Breast epithelium (tissue), 4 donors: Measurements from ENCODE around the gene AIG1. TPM values are rescaled to one million over a fixed set of nuclear protein-coding genes. Genes with fewer than 3 reads are reported as not detected.
"Not testable (repeated sequence)": the region's sequence is repeated elsewhere in the genome, so short reads cannot be mapped to it uniquely, and the experiment has no call there.

Source experiments
- DNase-seq, 2 donors: peaks; one replicate each; pipeline ENCODE4 v3.0.0-alpha.2; 2019; ENCODE audit warnings: low spot score in 2 of 2
- H3K27ac ChIP-seq, 2 donors: fragments of 200-600 bp; sonication (generic) in 1 of 2; one replicate each; pipeline ENCODE4 v1.5.1; 2016 to 2019; ENCODE audit warnings: mild to moderate bottlenecking in 1 of 2
- H3K27me3 ChIP-seq, 2 donors: fragments of 200-600 bp; sonication (generic) in 1 of 2; one replicate each; pipeline versions ENCODE4 v1.5.1 to v1.6.0; 2017 to 2019; ENCODE audit warnings: control low read depth in 1 of 2, mild to moderate bottlenecking in 1 of 2
- H3K36me3 ChIP-seq: fragments of 200-600 bp; one replicate; pipeline ENCODE4 v1.5.1; 2019
- H3K4me1 ChIP-seq, 2 donors: fragments of 200-600 bp; sonication (generic); one replicate each; pipeline ENCODE4 v1.5.1; 2016 to 2019; ENCODE audit warnings: control low read depth in 1 of 2
- H3K4me3 ChIP-seq, 3 donors: fragments of 200-600 bp; sonication (generic); 1 replicate in 2 of 3; 2 replicates in 1 of 3; pipeline ENCODE4 v1.5.1; 2016 to 2019; ENCODE audit warnings: mild to moderate bottlenecking in 3 of 3, moderate library complexity in 2 of 3
- H3K9me3 ChIP-seq, 2 donors: fragments of 200-600 bp; sonication (generic) in 1 of 2; one replicate each; pipeline ENCODE4 v1.5.1; 2016 to 2019; ENCODE audit warnings: control low read depth in 1 of 2
- POLR2A ChIP-seq: fragments of 450-650 bp; IDR thresholded peaks from one replicate; pipeline ENCODE4 v1.6.1; 2016; ENCODE audit warnings: antibody characterized with exemption, mild to moderate bottlenecking, moderate library complexity
- POLR2AphosphoS5 ChIP-seq, 3 donors: sonication (generic); formaldehyde crosslinking; IDR thresholded peaks; one replicate each; pipeline ENCODE4 v1.6.1; 2017; ENCODE audit warnings: antibody characterized with exemption in 3 of 3
- intact Hi-C: fragments of 100-400 bp; cut with DNase I; formaldehyde crosslinking; loops from one replicate; pipeline ENCODE4 v1.15.1; 2023; ENCODE audit warnings: low total_unique reads
- total RNA-seq, 3 donors: library from RNA; depleted of rRNA; stranded (reverse); fragments of >200 nt; gene quantifications; one replicate each; pipeline ENCODE4 v1.1.0, GENCODE V29; 2016
- TF ChIP-seq, protein P1 (sequence below), 3 donors: fragments of 450-650 bp; IDR thresholded peaks; one replicate each; pipeline ENCODE4 v1.5.1; 2016 to 2017; ENCODE audit warnings: antibody characterized with exemption in 3 of 3, mild to moderate bottlenecking in 3 of 3, moderate library complexity in 3 of 3

The AIG1 gene
- total RNA-seq, 3 donors from 2014 or later = 43.0 to 53.6 (median 44.2) TPM

GRCh38 chr6:143241111-143241510, 180.4 kb downstream of the AIG1 start:
- no peaks in the 10 kb centered on the region for H3K27me3 ChIP-seq
- no peak overlapping the region for H3K27ac ChIP-seq
- no peak overlapping the region for H3K4me3 ChIP-seq
- TF ChIP-seq POLR2A (no peak), POLR2AphosphoS5 (IDR thresholded peaks at IDR 0.05) (no peak)
- TF ChIP-seq, protein P1, sequence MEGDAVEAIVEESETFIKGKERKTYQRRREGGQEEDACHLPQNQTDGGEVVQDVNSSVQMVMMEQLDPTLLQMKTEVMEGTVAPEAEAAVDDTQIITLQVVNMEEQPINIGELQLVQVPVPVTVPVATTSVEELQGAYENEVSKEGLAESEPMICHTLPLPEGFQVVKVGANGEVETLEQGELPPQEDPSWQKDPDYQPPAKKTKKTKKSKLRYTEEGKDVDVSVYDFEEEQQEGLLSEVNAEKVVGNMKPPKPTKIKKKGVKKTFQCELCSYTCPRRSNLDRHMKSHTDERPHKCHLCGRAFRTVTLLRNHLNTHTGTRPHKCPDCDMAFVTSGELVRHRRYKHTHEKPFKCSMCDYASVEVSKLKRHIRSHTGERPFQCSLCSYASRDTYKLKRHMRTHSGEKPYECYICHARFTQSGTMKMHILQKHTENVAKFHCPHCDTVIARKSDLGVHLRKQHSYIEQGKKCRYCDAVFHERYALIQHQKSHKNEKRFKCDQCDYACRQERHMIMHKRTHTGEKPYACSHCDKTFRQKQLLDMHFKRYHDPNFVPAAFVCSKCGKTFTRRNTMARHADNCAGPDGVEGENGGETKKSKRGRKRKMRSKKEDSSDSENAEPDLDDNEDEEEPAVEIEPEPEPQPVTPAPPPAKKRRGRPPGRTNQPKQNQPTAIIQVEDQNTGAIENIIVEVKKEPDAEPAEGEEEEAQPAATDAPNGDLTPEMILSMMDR (IDR thresholded peaks at IDR 0.05) = no peak
- H3K9me3 ChIP-seq = no peaks in the 10 kb centered on the region
- H3K36me3 ChIP-seq = no peaks in the 10 kb centered on the region
- DNase-seq = no peak
- H3K4me1 ChIP-seq = no peaks in the 10 kb centered on the region
- intact Hi-C loops = no loop called here

- H3K27me3 ChIP-seq = no peaks in the 10 kb centered on the region
- H3K27ac ChIP-seq = no peak overlapping the region
- no peak for DNase-seq
- no peaks in the 10 kb centered on the region for H3K4me1 ChIP-seq
- H3K9me3 ChIP-seq = no peaks in the 10 kb centered on the region
- intact Hi-C loops = no loop called here
- H3K36me3 ChIP-seq = no peaks in the 10 kb centered on the region
- H3K4me3 ChIP-seq = no peak overlapping the region
- TF ChIP-seq, protein P1 (IDR thresholded peaks at IDR 0.05) = no peak
- no peak for TF ChIP-seq POLR2AphosphoS5 (IDR thresholded peaks at IDR 0.05)
- TF ChIP-seq POLR2A = no peak
These were observed 181.2 kb downstream of the AIG1 start for GRCh38 chr6:143241911-143242310.

- Histone ChIP-seq H3K9me3 (no peaks in the 10 kb centered on the region), H3K27ac (no peak overlapping the region), H3K27me3 (no peaks in the 10 kb centered on the region), H3K36me3 (no peaks in the 10 kb centered on the region), H3K4me1 (no peaks in the 10 kb centered on the region), H3K4me3 (no peak overlapping the region)
- no peak for DNase-seq
- intact Hi-C loops = no loop called here
- TF ChIP-seq POLR2A (no peak), POLR2AphosphoS5 (IDR thresholded peaks at IDR 0.05) (no peak)
- TF ChIP-seq, protein P1 (IDR thresholded peaks at IDR 0.05) = no peak
These were observed 183.1 kb downstream of the AIG1 start for GRCh38 chr6:143243786-143244185.

GRCh38 chr6:143245656-143246055, 185.0 kb downstream of the AIG1 start:
- Histone ChIP-seq H3K9me3 (no peaks in the 10 kb centered on the region), H3K27me3 (no peaks in the 10 kb centered on the region), H3K4me1 (no peaks in the 10 kb centered on the region), H3K27ac (no peak overlapping the region), H3K4me3 (no peak overlapping the region), H3K36me3 (no peaks in the 10 kb centered on the region)
- intact Hi-C loops = no loop called here
- TF ChIP-seq POLR2AphosphoS5 (IDR thresholded peaks at IDR 0.05) (no peak), POLR2A (no peak)
- TF ChIP-seq, protein P1 (IDR thresholded peaks at IDR 0.05) = no peak
- no peak for DNase-seq

DNA sequence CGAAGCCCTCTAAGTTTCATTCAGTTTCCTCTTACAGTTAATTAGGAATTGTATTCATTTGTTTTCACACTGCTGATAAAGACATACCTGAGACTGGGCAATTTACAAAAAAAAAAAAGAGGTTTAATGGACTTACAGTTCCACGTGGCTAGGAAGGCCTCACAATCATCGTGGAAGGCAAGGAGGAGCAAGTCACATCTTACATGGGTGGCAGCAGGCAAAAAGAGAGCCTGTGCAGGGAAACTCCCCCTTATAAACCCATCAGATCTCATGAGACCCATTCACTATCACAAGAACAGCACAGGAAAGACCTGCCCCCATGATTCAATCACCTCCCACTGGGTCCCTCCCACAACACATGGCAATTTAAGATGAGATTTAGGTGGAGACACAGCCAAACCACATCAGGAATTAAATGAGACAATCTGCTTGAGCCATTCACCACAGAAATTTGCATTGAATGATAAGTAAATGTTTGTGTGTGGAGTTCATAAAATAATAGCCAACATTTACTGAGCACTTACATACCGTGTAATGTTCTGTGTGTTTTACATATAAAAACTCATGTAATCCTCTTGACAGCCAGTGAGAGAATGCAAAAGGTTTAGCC, 185.6 kb downstream of the AIG1 start:
- H3K4me1 ChIP-seq, intact Hi-C loops, H3K9me3 ChIP-seq, H3K27ac ChIP-seq, DNase-seq, H3K36me3 ChIP-seq, H3K4me3 ChIP-seq, H3K27me3 ChIP-seq: not testable (repeated sequence)

GRCh38 chr6:143247586-143247985, 186.9 kb downstream of the AIG1 start:
- no peak for TF ChIP-seq POLR2A
- TF ChIP-seq, protein P1 (IDR thresholded peaks at IDR 0.05) = no peak
- no peak for TF ChIP-seq POLR2AphosphoS5 (IDR thresholded peaks at IDR 0.05)
- DNase-seq = no peak
- H3K4me1 ChIP-seq = no peaks in the 10 kb centered on the region
- intact Hi-C loops = no loop called here
- H3K36me3 ChIP-seq = no peaks in the 10 kb centered on the region
- no peak overlapping the region for H3K4me3 ChIP-seq
- H3K27me3 ChIP-seq = no peaks in the 10 kb centered on the region
- no peak overlapping the region for H3K27ac ChIP-seq
- H3K9me3 ChIP-seq = no peaks in the 10 kb centered on the region
